Caki2 (cell line): ENCODE results near the gene TEKT5. TPM values are rescaled to one million over a fixed set of nuclear protein-coding genes. Genes with fewer than 3 reads are reported as not detected.
"Not testable (repeated sequence)": the region's sequence is repeated elsewhere in the genome, so short reads cannot be mapped to it uniquely, and the experiment has no call there.

ENCODE experiments used
- DNase-seq: peaks from one replicate; pipeline ENCODE4 v3.0.0-alpha.2; 2015; ENCODE audit warnings: low read depth
- in situ Hi-C: cut with HindIII; loops from 2 replicates; pipeline ENCODE4 v1.10.0; 2016; ENCODE audit warnings: low sequenced_read_pairs, low pct_unique_long_range_greater_than_20kb, mixed read lengths
- total RNA-seq: library from RNA; depleted of rRNA; stranded (reverse); fragments of >200 nt; shearing (Covaris generic); gene quantifications from 2 replicates; pipeline ENCODE4 v1.2.3, GENCODE V29; 2014; ENCODE audit warnings: low replicate concordance; rRNA removed

TEKT5 gene
- not detected in 2 replicates for total RNA-seq

- no peak for DNase-seq
- in situ Hi-C loops: no loop called here
Observed at GRCh38 chr16:10694830-10695229, at the start of gene TEKT5. Gene TEKT5 (minus strand): TSS chr16:10694930. CDS start chr16:10694873, 57 bp downstream.

GRCh38 chr16:10743610-10744369 lies 49.1 kb upstream of the TEKT5 start, which contains the start of gene NUBP1:
Gene NUBP1 (plus strand): TSS chr16:10743842. CDS start chr16:10743864, 22 bp downstream.
- in situ Hi-C loops: no loop called here

GRCh38 chr16:10743227-10743609 lies 48.5 kb upstream of the TEKT5 start:
- in situ Hi-C loops: no loop called here
- DNase-seq: no peak

More at GRCh38 chr16:10743610-10744369, 49.1 kb upstream of the TEKT5 start, which contains the start of gene NUBP1:
- peak; percentile 98 for DNase-seq

- in situ Hi-C loops: no loop called here
Observed at GRCh38 chr16:10741844-10742243, 47.1 kb upstream of the TEKT5 start.

GRCh38 chr16:10741249-10741648 lies 46.5 kb upstream of the TEKT5 start:
- in situ Hi-C loops, DNase-seq: not testable (repeated sequence)

More at GRCh38 chr16:10741844-10742243, 47.1 kb upstream of the TEKT5 start:
- DNase-seq: no peak

- DNase-seq: no peak
- in situ Hi-C loops: no loop called here
Observed at GRCh38 chr16:10740845-10741208, 46.1 kb upstream of the TEKT5 start.

- DNase-seq: no peak
- in situ Hi-C loops: no loop called here
Observed at GRCh38 chr16:10740000-10740844, 45.5 kb upstream of the TEKT5 start.

GRCh38 chr16:10738231-10739077 lies 43.7 kb upstream of the TEKT5 start:
- peak; percentile 77 for DNase-seq
- in situ Hi-C loops: no loop called here

GRCh38 chr16:10737068-10737625 lies 42.4 kb upstream of the TEKT5 start:
- DNase-seq: peak; percentile 62
- in situ Hi-C loops: no loop called here

GRCh38 chr16:10731790-10732189 lies 37.1 kb upstream of the TEKT5 start:
- in situ Hi-C loops: no loop called here
- no peak for DNase-seq

GRCh38 chr16:10729104-10730048 lies 34.6 kb upstream of the TEKT5 start:
- in situ Hi-C loops: no loop called here
- peak; percentile 80 for DNase-seq

GRCh38 chr16:10728003-10728887 lies 33.5 kb upstream of the TEKT5 start:
- DNase-seq: no peak
- in situ Hi-C loops: no loop called here

- no peak for DNase-seq
- in situ Hi-C loops: no loop called here
Observed at GRCh38 chr16:10708969-10709368, 14.2 kb upstream of the TEKT5 start.

GRCh38 chr16:10699756-10700155 lies 5.0 kb upstream of the TEKT5 start:
- in situ Hi-C loops: no loop called here
- DNase-seq: no peak

GRCh38 chr16:10694306-10694705 lies 424 bp downstream of the TEKT5 start:
- in situ Hi-C loops: no loop called here
- no peak for DNase-seq

- DNase-seq: no peak
- in situ Hi-C loops: no loop called here
Observed at GRCh38 chr16:10693889-10694288, 841 bp downstream of the TEKT5 start.
